HG03139 (cell line): ENCODE data around the gene FBXL7.

Source experiments
- ATAC-seq: cut with Tn5 transposase; IDR thresholded peaks from one replicate; pipeline ENCODE4 v1.9.1; 2021; ENCODE audit not compliant: unreplicated experiment

FBXL7 gene

GRCh38 chr5:15575666-15576065, 75.7 kb downstream of the FBXL7 start:
- no peak for ATAC-seq

- ATAC-seq, result no peak
Measured at GRCh38 chr5:15577132-15577531, 77.2 kb downstream of the FBXL7 start.

- no peak for ATAC-seq
Measured at GRCh38 chr5:15577831-15578230, 77.9 kb downstream of the FBXL7 start.

- no peak for ATAC-seq
Measured at GRCh38 chr5:15579193-15579990, 79.4 kb downstream of the FBXL7 start.

- no peak for ATAC-seq
Measured at GRCh38 chr5:15584528-15584927, 84.5 kb downstream of the FBXL7 start.

- ATAC-seq, result no peak
Measured at GRCh38 chr5:15585128-15585527, 85.1 kb downstream of the FBXL7 start.

- ATAC-seq, result no peak
Measured at GRCh38 chr5:15585841-15586591, 86.0 kb downstream of the FBXL7 start.

GRCh38 chr5:15587916-15588315, 87.9 kb downstream of the FBXL7 start:
- ATAC-seq, result no peak

- ATAC-seq, result no peak
Measured at GRCh38 chr5:15592728-15593127, 92.7 kb downstream of the FBXL7 start.

- no peak for ATAC-seq
Measured at GRCh38 chr5:15594977-15595568, 95.1 kb downstream of the FBXL7 start.

- no peak for ATAC-seq
Measured at GRCh38 chr5:15595929-15596328, 95.9 kb downstream of the FBXL7 start.

GRCh38 chr5:15596936-15597335, 97.0 kb downstream of the FBXL7 start:
- no peak for ATAC-seq

- no peak for ATAC-seq
Measured at GRCh38 chr5:15597804-15598203, 97.8 kb downstream of the FBXL7 start.

GRCh38 chr5:15598294-15598902, 98.4 kb downstream of the FBXL7 start:
- ATAC-seq, result no peak

GRCh38 chr5:15600035-15600434, 100.1 kb downstream of the FBXL7 start:
- no peak for ATAC-seq

GRCh38 chr5:15601274-15601673, 101.3 kb downstream of the FBXL7 start:
- no peak for ATAC-seq

GRCh38 chr5:15601853-15602252, 101.9 kb downstream of the FBXL7 start:
- no peak for ATAC-seq

GRCh38 chr5:15604986-15605385, 105.0 kb downstream of the FBXL7 start:
- no peak for ATAC-seq

GRCh38 chr5:15606197-15606596, 106.2 kb downstream of the FBXL7 start:
- ATAC-seq, result no peak

GRCh38 chr5:15607076-15607475, 107.1 kb downstream of the FBXL7 start:
- ATAC-seq, result no peak

- ATAC-seq, result no peak
Measured at GRCh38 chr5:15609076-15609725, 109.2 kb downstream of the FBXL7 start.
